GM19452 (cell line): ENCODE measurements around the gene SLC7A6OS.

Experiments used
- ATAC-seq: cut with Tn5 transposase; IDR thresholded peaks from one replicate; pipeline ENCODE4 v1.9.1; 2021; ENCODE audit not compliant: unreplicated experiment

The SLC7A6OS gene

DNA sequence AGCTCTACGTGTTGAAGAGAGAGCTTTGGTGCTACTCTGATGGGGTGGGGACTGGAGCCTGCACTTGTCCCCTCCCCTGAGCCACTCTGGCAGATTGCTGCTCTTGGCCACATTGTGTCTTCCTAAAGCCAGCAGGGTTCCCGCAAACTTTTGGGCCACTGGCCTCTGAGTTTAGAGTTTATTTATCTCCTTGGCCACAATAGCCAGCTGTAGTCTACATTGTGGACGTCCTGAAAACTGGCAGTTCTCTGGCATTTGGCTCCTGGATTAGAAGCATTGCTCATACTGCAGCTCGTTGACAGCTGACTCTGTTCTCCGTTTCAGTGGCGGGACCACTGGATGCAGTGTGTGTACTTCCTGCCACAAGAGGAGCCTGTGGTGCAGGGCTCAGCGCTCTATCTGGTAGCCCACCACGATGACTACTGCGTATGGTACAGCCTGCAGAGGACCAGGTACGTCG lies 34.6 kb upstream of the SLC7A6OS start:
- ATAC-seq: no peak

DNA sequence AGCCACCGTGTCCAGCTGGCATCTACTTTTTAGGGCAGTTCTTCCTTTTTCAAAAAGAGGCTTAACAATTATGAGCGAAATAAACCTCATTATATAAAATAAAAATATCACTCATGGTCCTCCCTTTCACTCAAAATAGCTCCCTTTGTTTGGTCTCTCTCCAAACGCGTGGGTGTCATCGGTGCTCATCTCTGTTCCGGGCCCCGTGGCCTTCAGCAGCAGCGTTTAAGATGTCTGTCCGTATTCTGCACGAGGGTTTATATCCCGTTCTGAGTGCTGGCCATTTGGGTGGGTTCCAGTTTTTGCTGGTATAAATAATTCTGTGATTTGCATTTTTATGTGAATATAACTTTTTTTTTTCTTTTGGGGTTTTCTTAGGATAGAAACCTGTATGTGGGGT lies 33.5 kb upstream of the SLC7A6OS start:
- no peak for ATAC-seq

DNA sequence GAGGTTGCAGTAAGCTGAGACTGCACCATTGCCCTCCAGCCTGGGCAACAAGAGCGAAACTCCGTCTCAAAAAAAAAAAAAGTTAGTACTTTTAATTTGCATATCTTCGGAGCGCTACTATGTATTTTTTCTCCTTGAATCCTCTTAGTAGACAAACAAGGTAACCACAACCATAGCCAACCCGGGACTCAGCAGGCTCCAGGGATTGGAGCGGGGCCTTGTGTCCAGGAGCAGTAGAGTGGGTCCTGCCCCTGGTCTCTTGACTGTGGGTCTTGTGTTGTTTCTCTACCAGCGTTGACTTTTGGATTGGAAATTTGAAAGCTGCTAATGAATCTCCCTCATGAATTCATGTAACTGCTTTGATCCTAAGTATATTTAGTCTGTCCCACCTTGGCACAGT lies 32.4 kb upstream of the SLC7A6OS start:
- no peak for ATAC-seq

- no peak for ATAC-seq
Observed at GRCh38 chr16:68342620-68343019, 31.9 kb upstream of the SLC7A6OS start.

DNA sequence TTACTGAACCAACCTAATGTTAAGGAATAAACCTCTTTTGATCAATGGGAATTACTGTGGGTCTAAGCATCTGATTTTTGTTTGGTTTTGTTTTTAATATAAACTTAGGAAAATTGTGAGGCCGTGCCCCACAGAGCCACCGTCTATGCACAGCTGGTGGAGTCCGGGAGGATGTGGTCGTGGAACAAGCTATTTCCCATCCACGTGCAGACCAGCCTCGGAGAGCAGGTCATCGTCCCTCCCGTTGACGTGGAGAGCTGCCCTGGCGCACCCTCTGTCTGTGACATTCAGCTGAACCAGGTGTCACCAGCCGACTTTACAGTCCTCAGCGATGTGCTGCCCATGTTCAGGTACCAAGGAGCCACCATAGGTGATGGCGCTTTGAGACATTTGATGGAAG lies 28.5 kb upstream of the SLC7A6OS start:
- no peak for ATAC-seq

- no peak for ATAC-seq
Observed at GRCh38 chr16:68338326-68339119, 27.8 kb upstream of the SLC7A6OS start.

GRCh38 chr16:68335175-68335574 lies 24.4 kb upstream of the SLC7A6OS start:
- no peak for ATAC-seq

- no peak for ATAC-seq
Observed at GRCh38 chr16:68332411-68333121, 21.8 kb upstream of the SLC7A6OS start.

DNA sequence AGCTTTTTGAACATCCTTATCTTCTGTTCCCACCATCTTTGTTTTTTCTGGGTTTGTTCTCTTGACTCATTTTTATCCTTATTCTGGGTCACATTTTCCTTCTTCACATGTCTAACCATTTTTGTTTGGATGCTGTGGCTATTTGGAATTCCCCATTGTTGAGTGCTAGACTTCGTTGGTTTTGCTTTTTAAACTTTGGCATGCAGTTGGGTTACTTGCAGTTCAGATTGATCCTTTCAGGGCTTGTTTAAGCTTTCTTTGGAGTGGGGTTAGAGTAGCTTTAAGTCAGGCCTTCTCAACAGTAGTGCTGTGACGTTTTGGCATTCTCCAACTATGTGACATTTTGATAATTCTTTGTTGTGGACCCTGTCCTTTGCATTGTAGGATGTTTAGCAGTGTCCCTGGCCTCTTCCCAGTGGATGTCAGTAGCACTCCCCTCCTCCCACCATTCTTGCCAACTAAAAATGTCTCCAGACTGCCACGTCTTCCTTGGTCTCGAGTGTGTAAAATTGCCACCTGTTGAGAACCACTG lies 21.2 kb upstream of the SLC7A6OS start:
- no peak for ATAC-seq

- no peak for ATAC-seq
Observed at GRCh38 chr16:68328860-68329390, 18.2 kb upstream of the SLC7A6OS start.

- peak; percentile 75 for ATAC-seq
Observed at GRCh38 chr16:68328151-68328859, 17.6 kb upstream of the SLC7A6OS start.

- ATAC-seq: no peak
Observed at GRCh38 chr16:68324780-68325357, 14.1 kb upstream of the SLC7A6OS start.

DNA sequence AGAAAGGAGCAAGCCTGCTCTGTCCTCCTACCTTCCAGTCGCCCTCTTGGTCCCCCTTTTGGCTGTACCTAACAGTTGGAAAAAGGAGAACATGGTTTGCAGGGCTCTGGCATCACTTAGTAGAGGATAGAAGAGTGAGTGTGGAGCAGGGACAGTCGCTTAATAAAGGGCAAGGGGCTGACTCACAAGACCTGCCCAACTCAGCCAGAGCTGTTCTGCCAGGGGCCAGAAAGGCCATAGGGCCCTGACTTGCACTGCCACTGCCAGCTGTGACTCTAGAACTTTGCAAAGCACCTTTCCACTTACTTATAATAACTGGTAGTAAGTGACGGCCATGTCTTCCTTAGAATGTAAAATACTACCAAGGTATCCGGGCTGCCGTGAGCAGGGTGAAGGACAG lies 13.6 kb upstream of the SLC7A6OS start:
- ATAC-seq: no peak

DNA sequence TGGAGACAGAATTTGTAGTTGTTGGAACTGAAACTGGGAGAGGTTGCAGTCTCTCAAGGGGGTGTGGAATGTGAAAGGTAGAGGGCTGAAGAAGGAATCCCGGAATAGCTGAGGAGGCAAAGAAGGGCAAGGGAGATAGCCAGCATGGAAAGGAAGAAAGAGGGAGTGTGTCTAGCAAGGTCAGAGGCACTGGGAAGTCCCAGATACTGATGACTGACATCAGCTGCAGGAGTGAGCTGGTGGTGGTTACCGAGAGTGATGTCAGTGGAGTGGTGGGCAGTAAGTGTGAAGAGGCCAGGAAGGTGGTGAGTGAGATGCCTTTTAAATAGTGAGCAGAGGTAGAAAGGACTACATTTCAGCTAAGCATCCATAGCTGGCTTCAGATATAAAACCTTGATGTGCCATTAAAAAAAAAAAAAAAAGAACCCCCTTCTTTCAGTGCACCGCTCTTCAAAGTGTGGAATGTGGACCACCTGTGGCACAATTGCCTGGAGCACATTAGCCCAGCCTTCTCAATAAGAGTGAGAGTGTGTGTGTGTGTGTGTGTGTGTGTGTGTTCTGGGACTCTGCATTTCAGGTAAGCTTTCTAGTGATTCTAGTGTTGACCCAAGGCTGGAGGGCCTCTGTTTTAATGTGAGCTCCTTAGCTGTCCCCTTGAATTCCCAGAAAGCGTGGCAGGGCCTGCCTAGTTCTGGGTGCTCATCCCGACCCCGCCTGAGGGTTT lies 8.6 kb upstream of the SLC7A6OS start:
- peak; percentile 64 for ATAC-seq

GRCh38 chr16:68313116-68313515 lies 2.4 kb upstream of the SLC7A6OS start:
- no peak for ATAC-seq

DNA sequence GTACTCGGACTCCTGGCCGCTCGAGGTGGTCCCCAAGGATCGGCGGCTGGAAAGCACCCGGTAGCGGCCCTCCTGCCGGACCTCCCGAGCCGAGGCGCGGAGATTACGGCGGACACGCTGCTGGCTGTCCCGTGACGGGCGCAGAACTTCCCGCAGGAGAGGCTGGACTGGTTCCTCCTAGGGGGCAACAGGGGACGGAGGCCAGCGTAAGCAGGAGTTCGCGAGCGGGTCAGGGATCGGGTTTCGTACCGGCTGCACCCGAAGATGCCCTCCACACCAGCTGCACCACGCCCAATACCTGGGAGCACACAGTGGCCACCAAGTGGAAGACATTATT lies 341 bp downstream of the SLC7A6OS start:
- ATAC-seq: peak; percentile 29

- no peak for ATAC-seq
Observed at GRCh38 chr16:68309799-68310198, 947 bp downstream of the SLC7A6OS start.

DNA sequence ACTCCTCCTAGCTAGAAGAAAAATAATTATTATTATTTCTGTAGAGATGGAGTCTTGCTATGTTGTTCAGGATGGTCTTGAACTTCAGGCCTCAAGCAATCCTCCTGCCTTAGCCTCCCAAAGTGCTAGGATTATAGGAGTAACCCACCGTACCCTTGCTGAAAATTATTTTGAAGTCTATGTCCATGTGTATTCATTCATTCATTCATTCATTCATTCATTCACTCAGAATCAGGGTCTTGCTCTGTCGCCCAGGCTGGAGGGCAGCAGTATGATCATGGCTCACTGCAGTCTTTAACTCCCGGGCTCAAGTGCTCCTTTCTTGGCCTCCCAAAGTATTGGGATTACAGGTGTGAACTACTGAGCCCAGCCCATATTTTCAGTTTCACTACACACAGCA lies 4.1 kb downstream of the SLC7A6OS start:
- no peak for ATAC-seq

- ATAC-seq: no peak
Observed at GRCh38 chr16:68300734-68301459, 9.8 kb downstream of the SLC7A6OS start.
